Measurements from ENCODE around the gene FMNL2.
"Not testable (repeated sequence)": the region's sequence is repeated elsewhere in the genome, so short reads cannot be mapped to it uniquely, and the experiment has no call there.

The FMNL2 gene

GRCh38 chr2:152335016-152335725, at the start of gene FMNL2:
Gene FMNL2 (plus strand): TSS chr2:152335174.
- no peak for DNase-seq (ENCODE audit: low read depth)

- no peak for DNase-seq (ENCODE audit: low read depth)
Observed at GRCh38 chr2:152292991-152293390, 42.0 kb upstream of the FMNL2 start.

GRCh38 chr2:152297715-152298114, 37.3 kb upstream of the FMNL2 start:
- DNase-seq (ENCODE audit: low read depth), result no peak

- DNase-seq (ENCODE audit: low read depth), result no peak
Observed at GRCh38 chr2:152298754-152299153, 36.2 kb upstream of the FMNL2 start.

GRCh38 chr2:152301131-152301530, 33.8 kb upstream of the FMNL2 start:
- no peak for DNase-seq (ENCODE audit: low read depth)

GRCh38 chr2:152303951-152304350, 31.0 kb upstream of the FMNL2 start:
- no peak for DNase-seq (ENCODE audit: low read depth)

- DNase-seq (ENCODE audit: low read depth), result peak; percentile 16
Observed at GRCh38 chr2:152304836-152305235, 30.1 kb upstream of the FMNL2 start.

- no peak for DNase-seq (ENCODE audit: low read depth)
Observed at GRCh38 chr2:152307863-152308262, 27.1 kb upstream of the FMNL2 start.

GRCh38 chr2:152309352-152310214, 25.4 kb upstream of the FMNL2 start:
- no peak for DNase-seq (ENCODE audit: low read depth)

GRCh38 chr2:152319822-152320570, 15.0 kb upstream of the FMNL2 start:
- no peak for DNase-seq (ENCODE audit: low read depth)

- no peak for DNase-seq (ENCODE audit: low read depth)
Observed at GRCh38 chr2:152320814-152321213, 14.2 kb upstream of the FMNL2 start.

- DNase-seq (ENCODE audit: low read depth), result no peak
Observed at GRCh38 chr2:152322222-152322621, 12.8 kb upstream of the FMNL2 start.

GRCh38 chr2:152325126-152325525, 9.8 kb upstream of the FMNL2 start:
- not testable (repeated sequence) for DNase-seq (ENCODE audit: low read depth)

GRCh38 chr2:152326710-152327109, 8.3 kb upstream of the FMNL2 start:
- no peak for DNase-seq (ENCODE audit: low read depth)

GRCh38 chr2:152328013-152328412, 7.0 kb upstream of the FMNL2 start:
- DNase-seq (ENCODE audit: low read depth), result no peak

GRCh38 chr2:152330235-152330866, 4.6 kb upstream of the FMNL2 start:
- no peak for DNase-seq (ENCODE audit: low read depth)

GRCh38 chr2:152334701-152335015, 316 bp upstream of the FMNL2 start:
- DNase-seq (ENCODE audit: low read depth), result no peak

- no peak for DNase-seq (ENCODE audit: low read depth)
Observed at GRCh38 chr2:152335726-152336118, 748 bp downstream of the FMNL2 start.

GRCh38 chr2:152336119-152336853, 1.3 kb downstream of the FMNL2 start:
- DNase-seq (ENCODE audit: low read depth), result no peak

GRCh38 chr2:152336854-152337510, 2.0 kb downstream of the FMNL2 start:
- DNase-seq (ENCODE audit: low read depth), result no peak

- no peak for DNase-seq (ENCODE audit: low read depth)
Observed at GRCh38 chr2:152337511-152337903, 2.5 kb downstream of the FMNL2 start.
